Ureter (tissue), 1 donor: ENCODE data around the gene KCNH2. TPM values are rescaled to one million over a fixed set of nuclear protein-coding genes. Genes with fewer than 3 reads are reported as not detected.

Source experiments
- DNase-seq: peaks from one replicate; pipeline ENCODE4 v3.0.0-alpha.2; 2020; ENCODE audit warnings: low spot score
- total RNA-seq: library from RNA; stranded (reverse); gene quantifications from one replicate; pipeline ENCODE4 v1.2.4, GENCODE V29; 2023
- donor health status: DM: yes; HTN: yes; CAD: no.

The KCNH2 gene
- total RNA-seq, 1 donor from 2014 or later: 17.7 TPM

- DNase-seq: no peak
Measured at GRCh38 chr7:150975536-150976319, 2.4 kb downstream of the KCNH2 start.

DNA sequence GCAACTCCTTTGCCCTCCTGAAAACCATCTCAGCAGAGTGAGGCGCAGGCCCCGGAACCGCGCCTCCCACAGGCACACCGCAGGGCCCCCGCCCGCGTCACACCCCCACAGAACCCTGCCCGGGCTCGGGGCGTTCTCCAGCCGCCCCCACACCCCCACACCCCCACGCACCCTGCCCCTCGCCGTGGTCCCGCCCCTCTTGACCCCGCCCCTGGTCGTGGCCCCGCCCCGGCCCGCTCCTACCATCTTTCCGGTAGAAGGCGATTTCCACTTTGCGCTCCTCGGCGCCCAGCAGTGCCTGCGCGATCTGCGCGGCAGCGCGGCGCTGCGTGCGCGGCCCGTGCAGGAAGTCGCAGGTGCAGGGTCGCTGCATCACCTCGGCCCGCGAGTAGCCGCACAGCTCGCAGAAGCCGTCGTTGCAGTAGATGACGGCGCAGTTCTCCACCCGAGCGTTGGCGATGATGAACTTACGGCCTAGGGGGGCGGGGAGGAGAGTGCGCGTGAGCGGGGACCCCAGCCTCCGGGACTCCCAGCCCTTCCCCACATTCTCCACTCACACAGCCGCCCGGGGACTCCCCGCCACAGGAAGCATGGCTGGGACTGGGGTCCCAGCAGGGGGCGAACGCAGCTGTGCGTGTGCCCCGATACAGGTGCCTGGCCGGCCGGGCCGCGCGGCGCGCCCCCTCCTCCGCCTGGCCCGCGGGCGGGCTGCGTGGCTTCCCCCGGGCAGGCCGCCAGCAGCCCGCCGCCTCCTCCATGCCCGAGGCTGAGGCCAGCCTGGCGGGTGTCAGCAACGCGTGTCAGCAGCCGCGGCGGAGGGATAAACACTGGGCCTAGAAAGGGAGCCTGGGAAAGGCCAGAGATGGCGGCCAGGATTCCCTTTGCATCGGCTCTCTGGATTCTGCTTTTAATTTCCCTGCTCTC, 3.4 kb downstream of the KCNH2 start:
- no peak for DNase-seq

GRCh38 chr7:150973571-150974451, 4.3 kb downstream of the KCNH2 start:
- no peak for DNase-seq

DNA sequence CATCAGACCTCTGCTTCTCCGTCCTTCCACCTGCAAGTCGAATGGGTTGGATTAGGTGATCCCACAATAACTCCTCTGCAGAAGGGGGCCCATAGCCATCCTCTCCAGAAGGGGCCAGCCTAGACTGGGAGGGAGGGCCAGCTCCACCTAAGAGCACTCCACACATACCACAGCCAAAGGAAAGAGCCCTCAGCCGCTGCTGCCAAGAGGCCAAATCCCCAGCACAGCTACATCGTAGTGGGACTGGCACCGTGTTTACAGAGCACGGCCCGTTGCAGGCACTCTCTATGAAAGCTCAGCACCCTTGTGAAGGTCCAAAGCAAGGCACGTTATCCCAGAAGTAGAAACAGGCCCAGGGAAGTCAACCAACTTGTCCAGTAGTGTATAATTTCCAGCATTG, 5.4 kb downstream of the KCNH2 start:
- DNase-seq: no peak

GRCh38 chr7:150972023-150972468, 6.1 kb downstream of the KCNH2 start:
- DNase-seq: peak; percentile 79

DNA sequence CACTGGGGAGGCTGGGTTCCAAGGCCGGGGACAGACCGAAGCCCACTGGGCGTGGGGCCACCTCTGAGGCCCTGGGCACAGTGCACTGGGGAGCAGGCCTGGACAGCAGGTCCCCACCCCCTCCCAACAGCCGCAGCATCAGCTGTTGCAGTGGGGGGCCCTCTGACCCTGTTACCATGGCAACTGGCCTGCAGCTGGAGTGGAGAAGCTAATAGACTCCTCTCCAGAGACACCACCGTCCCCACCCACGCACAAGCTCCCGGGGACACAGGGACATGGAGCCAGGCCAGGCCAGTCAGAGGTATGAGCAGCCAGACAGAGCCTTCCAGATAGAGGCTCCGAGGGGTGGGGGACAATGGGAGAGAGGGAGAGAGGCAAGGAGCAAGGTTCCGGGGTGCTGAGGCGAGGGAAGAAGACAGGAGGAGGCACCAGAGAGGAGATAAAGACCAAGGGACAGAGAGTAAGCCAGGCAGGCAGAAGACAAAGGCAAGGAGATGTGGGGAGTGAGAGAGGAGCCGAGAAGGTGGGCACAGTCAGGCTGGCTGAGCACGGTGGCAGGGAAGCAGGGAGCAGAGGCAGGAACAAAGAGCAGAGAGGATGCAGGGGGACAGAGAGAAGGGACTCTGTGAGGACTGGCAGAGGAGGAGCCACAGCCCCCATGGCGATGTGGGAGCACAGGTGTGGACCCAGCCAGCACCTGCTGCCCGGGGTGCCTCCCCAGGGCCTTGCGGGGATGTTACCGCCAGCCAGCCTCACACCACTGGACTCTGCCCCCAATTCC, 6.7 kb downstream of the KCNH2 start:
- DNase-seq: no peak

DNA sequence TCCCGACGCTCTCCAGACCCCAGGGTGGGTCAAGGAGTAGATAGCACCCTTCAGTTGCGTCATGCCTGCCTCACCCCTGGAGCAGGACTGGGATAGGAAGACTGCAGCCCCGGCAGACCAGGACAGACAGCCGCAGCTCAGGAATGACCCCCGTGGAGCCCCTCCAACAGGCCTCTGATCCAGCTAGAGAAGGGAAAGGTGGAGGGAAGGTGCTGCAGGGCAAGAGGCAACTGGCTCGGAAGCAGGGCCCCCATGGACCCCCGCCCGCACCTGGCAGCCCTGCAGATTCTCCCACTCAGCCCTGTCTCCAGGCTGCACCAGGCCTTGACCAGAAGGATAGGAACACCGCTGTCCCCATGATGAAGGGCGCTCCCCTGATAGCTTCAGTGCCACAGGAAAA, 7.7 kb downstream of the KCNH2 start:
- DNase-seq: no peak

- DNase-seq: no peak
Measured at GRCh38 chr7:150969475-150969874, 8.6 kb downstream of the KCNH2 start.

DNA sequence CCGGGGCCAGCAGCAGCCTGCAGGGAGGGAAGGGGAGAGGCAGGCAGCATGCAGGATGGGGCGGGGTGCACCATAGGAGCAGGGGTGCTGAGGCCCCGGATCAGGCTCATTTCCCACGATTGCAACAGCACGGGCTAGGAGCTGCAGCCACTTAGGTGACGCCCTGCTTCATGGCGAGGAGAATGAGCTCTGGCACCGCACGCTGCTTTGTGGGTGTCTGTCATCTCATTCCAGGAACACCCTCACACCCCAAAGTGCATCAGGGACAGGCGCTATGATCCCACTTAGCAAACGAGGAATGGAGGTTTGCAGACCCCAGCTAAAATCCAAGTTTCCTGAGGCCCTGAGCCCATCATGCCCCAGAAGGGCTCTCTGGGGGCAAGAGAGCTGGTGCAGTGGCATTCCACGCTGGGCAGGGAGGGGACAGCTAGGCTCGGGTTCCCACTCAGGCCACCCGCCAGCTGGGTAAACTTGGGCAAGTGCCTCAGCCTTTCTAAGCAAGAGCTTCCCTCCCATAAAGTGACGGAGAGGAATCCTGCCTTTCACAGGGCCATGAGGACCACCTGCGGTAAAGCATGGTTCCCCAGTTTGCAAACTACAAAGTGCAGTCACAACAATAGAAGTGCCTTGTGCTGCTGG, 9.3 kb downstream of the KCNH2 start:
- no peak for DNase-seq

- DNase-seq: no peak
Measured at GRCh38 chr7:150968056-150968733, 9.9 kb downstream of the KCNH2 start.

DNA sequence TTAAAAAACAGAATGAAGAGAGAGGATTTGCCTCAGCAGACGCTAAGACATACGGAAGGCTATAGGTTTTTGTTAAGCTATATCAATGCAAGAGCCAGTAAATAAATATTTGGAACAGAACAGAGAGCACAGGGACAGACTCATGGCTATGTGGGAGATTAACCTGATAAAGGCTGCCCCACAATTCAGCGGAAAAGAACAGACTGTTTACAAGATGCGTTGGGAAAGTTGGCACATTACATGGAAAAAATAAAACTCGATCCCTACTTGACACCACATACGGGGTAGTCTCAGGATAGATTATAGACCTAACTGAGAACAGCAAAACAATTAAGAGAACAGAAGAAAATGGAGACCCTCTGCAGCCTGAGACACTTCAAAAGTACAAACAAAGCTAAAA, 10.8 kb downstream of the KCNH2 start:
- DNase-seq: no peak

- DNase-seq: no peak
Measured at GRCh38 chr7:150966002-150966401, 12.1 kb downstream of the KCNH2 start.

- no peak for DNase-seq
Measured at GRCh38 chr7:150965273-150965830, 12.8 kb downstream of the KCNH2 start.

DNA sequence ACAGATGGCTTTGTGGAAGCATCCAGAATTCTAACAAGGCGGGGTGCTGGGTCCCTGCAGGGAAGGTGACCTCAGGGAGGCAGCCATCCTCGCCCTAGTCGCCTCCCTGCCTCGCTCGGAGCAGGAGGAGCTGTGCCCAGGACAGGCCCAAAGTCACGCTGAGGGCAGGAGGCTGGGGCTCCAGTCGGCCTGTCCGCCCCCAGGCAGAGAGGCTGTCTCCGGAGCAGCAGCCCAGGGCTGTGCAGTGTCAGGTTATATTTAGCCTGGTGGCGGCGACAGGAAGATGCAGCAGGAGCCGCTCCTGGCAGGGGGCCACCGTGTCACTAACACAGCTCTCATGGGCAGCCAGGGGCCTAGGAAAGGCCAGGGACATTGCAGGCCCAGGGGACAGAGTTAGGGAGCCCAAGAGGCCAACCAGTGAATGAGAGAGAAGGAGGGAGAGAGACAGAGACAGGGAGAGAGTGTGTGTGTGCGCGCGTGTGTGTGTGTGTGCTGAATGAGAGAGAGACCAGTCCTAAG, 13.5 kb downstream of the KCNH2 start:
- DNase-seq: no peak

- no peak for DNase-seq
Measured at GRCh38 chr7:150963707-150964559, 14.2 kb downstream of the KCNH2 start.

GRCh38 chr7:150962553-150963399, 15.3 kb downstream of the KCNH2 start:
- DNase-seq: no peak

- no peak for DNase-seq
Measured at GRCh38 chr7:150962290-150962552, 15.9 kb downstream of the KCNH2 start.
